RCC 7860 (cell line): ENCODE results near the gene CFAP100.

Experiments used
- DNase-seq: peaks from one replicate; pipeline ENCODE4 v3.0.0-alpha.2; 2015; ENCODE audit warnings: low spot score
- FAIRE-seq: peaks from 2 replicates; lab custom pipeline; 2012; peaks lifted over from hg19 to GRCh38; lab: Jason Lieb, UNC

CFAP100 gene

GRCh38 chr3:126456766-126457388 lies 62.2 kb downstream of the CFAP100 start:
- DNase-seq (no peak), FAIRE-seq (no peak)

GRCh38 chr3:126459111-126459762 lies 64.5 kb downstream of the CFAP100 start:
- no peak for FAIRE-seq

GRCh38 chr3:126459763-126460127 lies 65.0 kb downstream of the CFAP100 start:
- DNase-seq (no peak), FAIRE-seq (no peak)

More at GRCh38 chr3:126459111-126459762, 64.5 kb downstream of the CFAP100 start:
- DNase-seq, result no peak

- DNase-seq (no peak), FAIRE-seq (no peak)
Observed at GRCh38 chr3:126460381-126460780, 65.7 kb downstream of the CFAP100 start.

GRCh38 chr3:126461450-126462070 lies 66.9 kb downstream of the CFAP100 start:
- no peak for DNase-seq
- FAIRE-seq, result no peak

GRCh38 chr3:126463521-126463920 lies 68.8 kb downstream of the CFAP100 start:
- no peak for DNase-seq
- FAIRE-seq, result no peak

GRCh38 chr3:126464093-126464492 lies 69.4 kb downstream of the CFAP100 start:
- DNase-seq (no peak), FAIRE-seq (no peak)

GRCh38 chr3:126464494-126464893 lies 69.8 kb downstream of the CFAP100 start:
- FAIRE-seq (no peak), DNase-seq (no peak)

GRCh38 chr3:126464997-126465396 lies 70.3 kb downstream of the CFAP100 start:
- FAIRE-seq (no peak), DNase-seq (no peak)

- DNase-seq (no peak), FAIRE-seq (no peak)
Observed at GRCh38 chr3:126465928-126466544, 71.3 kb downstream of the CFAP100 start.

- no peak for FAIRE-seq
- no peak for DNase-seq
Observed at GRCh38 chr3:126466886-126467610, 72.3 kb downstream of the CFAP100 start.

- DNase-seq, result no peak
- no peak for FAIRE-seq
Observed at GRCh38 chr3:126467611-126467955, 72.9 kb downstream of the CFAP100 start.

GRCh38 chr3:126468028-126468891 lies 73.6 kb downstream of the CFAP100 start:
- DNase-seq (no peak), FAIRE-seq (no peak)

GRCh38 chr3:126469479-126469878 lies 74.8 kb downstream of the CFAP100 start:
- no peak for DNase-seq
- no peak for FAIRE-seq

- no peak for FAIRE-seq
- peak; percentile 24 for DNase-seq
Observed at GRCh38 chr3:126472277-126473006, 77.7 kb downstream of the CFAP100 start.

- FAIRE-seq, result no peak
Observed at GRCh38 chr3:126473292-126474168, 78.8 kb downstream of the CFAP100 start.

GRCh38 chr3:126474498-126475412 lies 80.0 kb downstream of the CFAP100 start:
- FAIRE-seq (no peak), DNase-seq (peak; percentile 29)

More at GRCh38 chr3:126473292-126474168, 78.8 kb downstream of the CFAP100 start:
- no peak for DNase-seq
